ENCODE results near the gene IER3. TPM values are rescaled to one million over a fixed set of nuclear protein-coding genes. Genes with fewer than 3 reads are reported as not detected.

Gene IER3
- total RNA-seq, 1 donor from 2014 or later, result 3.0 TPM

DNA sequence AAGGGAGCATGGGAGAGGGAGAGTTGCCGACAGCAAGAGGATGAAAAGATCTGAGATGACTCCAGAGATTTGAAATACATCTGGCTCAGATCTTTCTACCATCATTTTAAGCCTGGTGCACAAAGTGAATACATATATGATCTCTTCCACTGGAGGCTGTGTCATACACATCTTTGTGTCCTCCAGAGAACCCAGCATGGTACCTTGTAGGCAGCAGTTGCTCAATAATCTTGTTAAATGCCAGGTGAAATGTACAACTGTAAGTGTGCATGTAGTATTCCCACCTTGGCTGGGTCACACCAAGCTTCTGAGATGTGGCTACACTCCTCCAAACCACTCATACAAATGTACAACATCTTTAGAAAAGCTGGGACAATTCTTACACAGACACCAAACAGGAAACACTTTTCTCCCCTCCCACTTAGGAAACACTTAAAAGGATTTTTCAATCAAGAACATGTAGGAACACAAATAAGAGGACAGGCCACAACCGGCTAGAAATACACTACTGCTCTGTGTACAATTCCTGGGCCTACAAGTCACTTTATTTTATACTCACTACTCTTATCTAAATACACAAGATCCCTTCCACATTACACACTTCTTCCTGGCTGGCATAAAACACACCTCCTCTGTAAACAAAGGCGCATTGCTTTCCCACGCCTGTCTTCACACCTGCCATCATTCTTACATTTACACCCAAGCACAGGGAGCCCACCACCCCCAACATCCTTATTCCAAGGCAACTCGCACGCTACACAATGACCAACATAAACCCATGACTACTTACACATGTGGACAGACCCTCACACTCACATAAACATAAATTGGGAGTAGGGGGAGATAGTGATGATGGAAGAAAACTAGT is 3.8 kb upstream of the IER3 start:
- DNase-seq, result no peak

DNA sequence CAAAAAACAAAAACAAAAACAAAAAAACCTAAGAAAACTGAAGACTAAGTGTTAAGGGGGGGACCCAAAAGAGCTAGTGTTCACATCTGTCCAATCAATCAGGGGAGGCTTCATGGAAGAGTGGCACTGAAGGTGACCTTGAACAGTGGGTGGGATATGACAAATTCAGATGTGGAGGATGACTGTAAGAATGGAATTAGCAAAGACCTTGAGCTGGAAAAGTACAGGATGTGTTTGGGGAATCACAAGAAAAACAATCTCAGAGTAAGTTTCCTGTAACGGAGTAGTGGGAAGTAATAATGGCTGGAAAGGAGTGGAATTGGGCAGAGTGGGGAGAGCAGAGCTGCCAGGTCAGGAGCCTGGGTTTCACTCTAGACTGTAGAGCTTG is 2.9 kb upstream of the IER3 start:
- DNase-seq, result no peak

DNA sequence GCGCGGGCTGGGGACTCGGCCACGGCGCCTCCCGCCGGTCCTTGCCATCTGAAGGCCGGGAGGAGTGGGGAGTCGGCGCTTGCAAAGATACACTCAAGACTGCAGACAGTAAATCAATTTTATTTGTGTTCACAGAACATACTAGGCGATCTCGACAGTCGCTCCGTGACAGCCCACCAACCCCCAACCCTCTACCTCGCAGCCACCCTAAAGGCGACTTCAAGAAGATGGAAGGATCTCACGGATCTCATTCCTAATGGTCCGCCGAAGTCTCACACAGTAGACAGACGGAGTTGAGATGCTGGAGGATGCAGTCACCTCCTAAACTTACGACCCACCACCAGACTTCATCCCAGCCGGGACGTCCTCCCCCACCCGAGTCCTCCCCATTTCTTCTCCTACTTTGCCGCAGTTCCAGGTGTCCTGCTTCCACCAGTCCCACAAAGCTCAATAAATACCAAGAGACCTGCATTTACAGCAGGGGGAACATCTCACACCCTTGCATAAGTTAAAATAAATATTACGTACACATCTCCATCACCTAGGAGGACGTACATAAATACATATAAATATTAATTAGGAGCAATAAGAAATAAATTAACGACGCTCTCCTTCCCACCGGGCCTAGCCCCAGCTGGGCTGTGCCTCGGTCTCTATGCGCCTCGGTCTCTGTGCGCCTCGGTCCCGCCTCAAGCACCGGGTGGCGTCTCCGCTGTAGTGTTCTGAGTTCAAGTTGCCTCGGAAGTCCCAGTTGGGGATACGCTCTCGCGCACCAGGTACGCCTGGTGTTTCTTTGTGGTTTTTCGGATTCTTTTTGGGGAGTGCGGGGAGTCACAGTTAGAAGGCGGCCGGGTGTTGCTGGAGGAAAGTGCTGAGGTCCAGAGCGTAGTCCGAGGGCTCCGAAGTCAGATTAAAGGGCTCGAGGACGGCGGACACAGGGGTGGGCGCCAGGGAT is 971 bp downstream of the IER3 start:
- no peak for DNase-seq

DNA sequence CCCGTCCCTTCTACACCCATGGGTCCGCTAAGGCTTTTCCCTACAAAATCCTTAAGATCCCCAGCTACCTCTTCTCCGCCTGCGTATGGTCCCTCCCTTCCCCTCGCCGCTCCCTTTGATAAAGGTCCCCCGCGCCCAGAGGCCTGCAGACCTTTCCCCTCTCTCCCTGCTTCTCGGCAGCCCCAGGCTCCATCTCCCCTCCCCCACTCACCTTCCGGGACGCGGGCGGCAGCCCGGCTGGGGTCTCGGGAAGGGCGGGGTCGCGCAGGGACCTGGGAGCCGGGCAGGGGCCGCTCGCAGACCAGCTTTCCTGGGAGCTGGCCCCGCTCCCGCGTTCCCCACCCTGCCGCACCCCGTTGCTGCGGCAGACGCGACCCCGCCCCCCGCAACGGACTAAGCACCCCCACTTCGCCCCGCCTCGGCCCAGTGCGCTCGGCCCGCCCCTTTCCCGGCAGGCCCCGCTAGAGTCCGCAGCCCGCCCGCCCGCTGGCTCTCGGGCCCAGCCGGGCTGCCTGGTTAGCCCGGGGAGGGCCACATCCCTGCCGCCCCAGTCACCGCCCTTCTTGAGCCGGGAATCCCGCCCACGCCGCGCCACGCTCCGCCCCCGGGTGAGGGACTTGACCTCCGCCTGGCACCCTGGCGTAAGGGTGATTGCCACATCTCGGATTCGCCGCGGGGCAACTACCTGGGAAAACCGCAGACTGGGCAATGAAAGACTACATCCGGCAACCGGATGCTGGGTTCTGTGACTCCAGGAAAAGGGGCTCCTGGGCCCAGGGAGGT is 1.8 kb downstream of the IER3 start, which contains the start of gene FLOT1:
Gene FLOT1 (minus strand): TSS at position 372 of the 783 bp plus-strand sequence. CDS start 498 bp downstream, outside the sequence.
- peak; percentile 86 for DNase-seq

DNA sequence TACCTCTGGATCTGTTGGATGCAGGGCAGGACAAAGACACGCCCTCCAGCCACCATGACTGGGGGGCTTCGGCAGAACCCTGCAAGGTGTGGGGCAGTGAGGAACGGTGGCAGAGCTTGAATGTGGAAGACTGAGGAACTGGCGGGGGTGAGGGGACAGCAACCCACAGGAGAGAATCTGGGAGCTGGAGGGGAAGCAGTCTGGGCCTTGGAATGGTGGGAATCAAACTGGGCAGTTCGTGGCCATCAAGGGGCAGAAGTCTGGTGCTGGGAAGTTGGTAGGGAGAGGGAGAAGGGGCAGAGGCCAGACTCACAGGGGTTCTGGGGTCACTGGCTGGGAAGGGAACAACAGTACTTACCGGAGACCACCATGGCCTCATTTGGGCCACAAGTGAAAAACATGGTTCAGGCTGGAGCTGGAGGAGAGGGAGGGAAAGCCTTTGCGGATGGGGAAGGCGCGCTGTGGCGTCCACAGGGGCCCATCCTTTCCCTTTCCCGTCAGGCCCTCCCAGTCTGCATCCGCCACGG is 2.5 kb downstream of the IER3 start:
- no peak for DNase-seq

DNA sequence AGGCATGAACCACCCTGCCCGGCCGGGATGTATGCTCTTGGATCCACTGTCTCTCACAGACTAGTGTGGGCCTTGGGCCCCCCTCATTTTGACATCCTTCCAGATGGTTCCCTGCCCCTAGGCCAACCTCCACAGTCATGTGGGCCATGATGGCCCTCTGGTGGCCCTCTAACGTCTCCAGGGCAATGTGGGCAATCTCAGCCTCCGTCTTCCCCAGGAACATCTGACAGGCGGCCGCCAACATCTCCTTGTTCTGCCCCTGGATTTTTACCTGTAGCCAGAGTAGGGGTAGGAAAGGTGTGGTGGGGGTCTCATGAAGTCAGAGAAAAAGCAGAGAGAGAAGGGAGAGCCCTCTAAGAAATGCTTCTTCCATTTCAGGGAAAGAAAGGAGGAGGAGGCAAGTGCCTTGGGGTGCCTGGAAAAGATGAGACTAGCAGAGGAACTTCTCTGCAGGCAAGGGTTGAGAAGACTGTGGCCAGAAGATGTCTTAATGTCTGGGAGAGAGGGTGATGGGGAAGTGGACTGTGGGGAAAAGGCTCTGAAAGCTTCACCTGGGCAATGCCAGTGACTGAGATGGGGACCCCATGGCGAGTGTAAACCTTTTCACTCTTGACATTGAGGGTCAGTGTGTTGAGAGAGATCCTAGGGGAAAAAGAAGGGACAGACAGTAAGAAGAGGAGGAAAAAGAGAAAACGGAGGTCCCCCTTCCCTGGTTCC is 3.1 kb downstream of the IER3 start:
- no peak for DNase-seq

DNA sequence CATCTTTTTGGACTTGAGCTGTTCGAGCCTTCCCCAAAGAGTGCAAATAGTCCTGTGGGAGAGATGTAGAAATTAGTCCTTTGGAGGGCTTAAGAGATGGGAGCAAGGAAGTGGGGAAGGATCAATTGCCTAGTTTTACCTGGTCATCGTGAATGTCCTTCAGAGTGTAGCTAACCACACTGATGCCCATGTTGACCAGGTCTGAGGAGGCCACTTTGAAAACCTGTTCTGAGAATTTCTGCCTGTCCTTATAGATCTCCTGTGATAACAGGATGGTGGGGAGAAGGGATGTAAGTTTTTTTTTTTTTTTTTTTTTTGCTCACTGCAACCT is 3.8 kb downstream of the IER3 start:
- no peak for DNase-seq

DNA sequence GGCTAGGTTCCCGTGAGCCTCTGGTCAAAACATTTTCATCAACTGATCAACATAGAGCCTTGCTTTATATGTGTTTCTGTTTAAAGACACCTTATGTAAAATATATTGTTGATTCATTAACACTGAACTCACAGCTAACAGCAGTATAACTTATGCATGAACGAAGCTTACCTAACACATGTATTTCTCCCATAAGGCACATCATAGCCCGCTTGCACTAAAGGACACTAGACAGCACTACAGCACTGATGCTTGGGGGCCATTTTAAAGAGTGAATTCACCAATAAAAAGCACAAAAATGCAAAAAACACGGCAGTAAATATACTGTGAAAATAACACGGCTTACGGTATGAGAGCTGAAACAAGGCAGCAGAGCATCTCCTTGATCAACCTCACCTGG is 5.8 kb downstream of the IER3 start:
- DNase-seq, result no peak

DNA sequence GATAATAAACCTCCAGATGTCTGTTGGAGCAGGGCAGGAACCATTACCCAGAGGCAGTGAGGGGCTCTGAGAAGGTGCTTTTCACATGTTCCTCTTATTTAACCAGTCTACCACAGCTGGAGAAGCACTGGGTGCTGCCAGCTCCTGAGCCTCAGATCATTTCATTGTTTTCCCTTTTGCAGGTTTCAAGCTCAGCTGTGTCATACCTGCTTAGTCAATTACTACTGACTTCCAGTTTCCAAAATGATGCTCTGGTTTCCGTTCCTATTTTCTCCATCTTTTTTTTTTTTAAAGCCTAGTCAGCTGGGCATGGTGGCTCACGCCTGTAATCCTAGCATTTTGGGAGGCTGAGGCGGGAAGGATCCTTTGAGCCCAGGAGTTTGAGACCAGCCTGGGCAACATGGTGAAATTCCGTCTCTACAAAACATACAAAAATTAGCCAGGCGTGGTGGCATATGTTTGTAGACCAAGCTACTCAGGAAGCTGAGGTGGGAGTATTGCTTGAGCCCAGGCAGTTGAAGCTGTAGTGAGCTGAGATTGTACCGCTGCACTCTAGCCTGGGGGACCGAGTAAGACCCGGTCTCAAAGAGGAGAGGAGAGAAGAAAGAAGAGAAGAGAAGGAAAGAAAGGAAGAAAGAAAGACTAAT is 8.6 kb downstream of the IER3 start:
- DNase-seq, result no peak

DNA sequence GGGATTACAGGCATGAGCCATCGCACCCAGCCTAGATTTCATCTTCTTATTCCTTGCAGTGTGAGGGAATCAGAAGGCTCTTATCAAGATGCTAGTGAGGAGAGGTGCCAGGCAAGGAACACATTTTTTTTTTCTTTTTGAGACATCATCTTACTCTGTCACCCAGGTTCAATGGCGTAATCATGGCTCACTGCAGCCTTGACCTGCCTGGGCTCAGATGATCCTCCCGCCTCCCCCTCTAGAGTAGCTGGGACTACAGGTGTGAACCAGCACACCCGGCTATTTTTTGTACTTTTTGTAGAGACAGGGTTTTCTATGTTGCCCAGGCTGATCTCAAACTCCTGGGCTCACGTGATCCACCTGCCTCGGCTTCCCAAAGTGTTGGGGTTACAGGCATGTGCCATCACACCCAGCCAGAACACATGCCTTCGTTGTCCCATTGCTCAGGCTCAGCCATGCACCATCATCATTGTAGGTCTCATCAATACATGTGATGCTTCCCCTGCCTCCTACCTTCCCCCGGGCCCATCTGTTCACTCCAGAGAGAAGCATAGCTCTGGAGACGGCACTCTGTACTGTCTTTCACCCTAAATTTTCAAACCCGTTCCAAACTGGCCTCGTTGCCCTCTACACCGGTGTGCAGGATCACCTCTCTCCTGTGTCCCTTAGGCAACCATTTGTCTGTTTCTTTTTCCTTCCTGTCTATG is 12.0 kb downstream of the IER3 start:
- DNase-seq, result no peak

DNA sequence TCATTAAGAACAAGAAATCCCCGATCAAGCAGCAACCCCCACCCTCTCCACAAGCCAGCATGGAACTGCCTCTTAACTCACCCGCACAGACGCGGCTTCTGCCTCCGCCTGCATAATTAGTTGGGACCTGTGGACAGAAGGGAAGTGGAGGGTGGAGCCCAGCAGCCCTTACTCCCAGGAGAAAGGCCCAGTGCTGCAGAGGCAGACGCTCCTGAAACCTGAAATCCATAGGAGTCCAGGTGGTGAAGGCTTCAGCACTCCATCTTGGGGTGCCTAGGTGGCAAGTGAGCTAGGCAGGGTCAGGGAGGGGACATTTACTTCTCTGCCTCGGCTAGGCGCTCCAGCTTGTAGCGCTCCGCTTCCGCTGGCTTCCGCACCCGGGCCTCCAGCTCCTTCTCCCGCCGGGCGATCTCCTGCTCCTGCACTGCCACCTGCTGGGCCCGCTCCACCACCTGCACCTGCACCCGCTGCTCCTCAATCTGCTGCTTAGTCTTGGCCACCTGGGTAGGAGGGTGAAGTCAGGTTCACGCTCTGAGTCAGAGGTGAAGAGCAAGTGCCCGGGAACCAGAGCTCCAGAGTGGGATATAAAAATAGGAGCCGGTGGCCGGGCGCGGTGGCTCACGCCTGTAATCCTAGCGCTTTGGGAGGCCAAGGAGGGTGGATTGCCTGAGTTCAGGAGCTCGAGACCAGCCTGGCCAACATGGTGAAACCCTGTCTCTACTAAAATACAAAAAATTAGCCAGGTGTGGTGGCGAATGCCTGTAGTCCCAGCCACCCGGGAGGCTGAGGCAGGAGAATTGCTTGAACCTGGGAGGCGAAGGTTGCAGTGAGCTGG is 13.5 kb downstream of the IER3 start:
- peak; percentile 49 for DNase-seq

DNA sequence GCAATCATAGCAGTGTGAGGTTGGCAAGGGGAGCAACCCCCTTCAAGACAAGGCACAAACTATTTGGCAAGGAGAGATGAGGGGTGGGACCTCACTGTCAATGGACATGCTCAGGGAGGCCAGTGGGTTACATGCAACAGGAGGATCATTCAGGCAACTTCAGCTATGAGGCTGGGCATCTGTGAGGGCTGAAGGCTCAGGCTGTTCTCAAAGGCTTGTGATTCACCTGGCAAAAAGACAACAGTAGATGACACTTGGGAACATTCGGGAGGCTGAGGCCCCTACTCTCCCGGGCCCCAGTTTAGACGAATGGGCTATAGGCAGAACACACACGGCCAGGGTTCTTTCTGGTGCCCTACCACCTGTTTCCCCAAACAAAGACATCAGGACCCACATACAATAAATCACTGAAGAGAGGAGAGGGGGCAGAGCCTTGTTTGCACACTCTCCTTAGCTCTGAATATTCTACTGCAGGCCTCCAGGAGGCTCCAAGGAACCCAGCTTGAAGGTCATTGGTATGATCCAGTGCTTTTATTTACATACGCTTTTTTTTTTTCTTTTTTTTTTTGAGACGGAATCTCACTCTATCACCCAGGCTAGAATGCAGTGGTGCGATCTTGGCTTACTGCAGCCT is 16.3 kb downstream of the IER3 start:
- no peak for DNase-seq

DNA sequence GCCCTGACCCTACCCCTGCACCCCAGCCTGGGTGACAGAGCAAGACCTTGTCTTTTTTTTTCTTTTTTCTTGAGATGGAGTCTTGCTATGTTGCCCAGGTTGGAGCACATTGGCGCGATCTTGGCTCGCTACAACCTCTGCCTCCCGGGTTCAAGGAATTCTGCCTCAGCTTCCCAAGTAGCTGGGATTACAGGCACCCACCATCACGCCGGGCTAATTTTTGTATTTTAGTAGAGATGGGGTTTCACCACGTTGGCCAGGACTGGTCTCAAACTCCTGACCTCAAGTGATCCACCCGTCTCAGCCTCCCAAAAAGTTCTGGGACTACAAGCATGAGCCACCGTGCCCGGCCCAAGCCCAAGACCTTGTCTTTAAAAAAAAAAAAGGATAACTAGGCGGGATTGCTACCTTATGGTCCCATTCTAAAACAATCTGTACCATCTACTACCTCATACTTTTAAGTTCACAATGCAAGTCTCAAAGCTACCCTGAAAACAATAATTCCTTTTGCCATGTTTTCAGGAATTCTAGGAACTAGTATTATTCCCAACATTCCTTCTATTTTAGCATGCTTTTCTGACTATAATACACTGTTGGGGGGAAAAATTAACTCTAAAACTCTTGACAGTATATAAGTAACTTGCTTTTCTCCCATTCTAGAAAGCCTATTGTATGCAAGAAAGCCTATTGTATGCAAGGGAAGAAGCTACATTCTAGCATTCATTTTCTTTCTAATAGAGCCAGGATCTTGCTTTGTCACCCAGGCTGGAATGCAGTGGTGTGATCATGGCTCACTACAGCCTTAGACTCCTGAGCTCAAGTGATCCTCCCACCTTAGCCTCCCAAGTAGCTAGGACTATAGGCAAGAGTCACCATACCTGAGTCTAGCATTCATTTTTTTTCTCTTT is 17.6 kb downstream of the IER3 start:
- DNase-seq, result no peak

DNA sequence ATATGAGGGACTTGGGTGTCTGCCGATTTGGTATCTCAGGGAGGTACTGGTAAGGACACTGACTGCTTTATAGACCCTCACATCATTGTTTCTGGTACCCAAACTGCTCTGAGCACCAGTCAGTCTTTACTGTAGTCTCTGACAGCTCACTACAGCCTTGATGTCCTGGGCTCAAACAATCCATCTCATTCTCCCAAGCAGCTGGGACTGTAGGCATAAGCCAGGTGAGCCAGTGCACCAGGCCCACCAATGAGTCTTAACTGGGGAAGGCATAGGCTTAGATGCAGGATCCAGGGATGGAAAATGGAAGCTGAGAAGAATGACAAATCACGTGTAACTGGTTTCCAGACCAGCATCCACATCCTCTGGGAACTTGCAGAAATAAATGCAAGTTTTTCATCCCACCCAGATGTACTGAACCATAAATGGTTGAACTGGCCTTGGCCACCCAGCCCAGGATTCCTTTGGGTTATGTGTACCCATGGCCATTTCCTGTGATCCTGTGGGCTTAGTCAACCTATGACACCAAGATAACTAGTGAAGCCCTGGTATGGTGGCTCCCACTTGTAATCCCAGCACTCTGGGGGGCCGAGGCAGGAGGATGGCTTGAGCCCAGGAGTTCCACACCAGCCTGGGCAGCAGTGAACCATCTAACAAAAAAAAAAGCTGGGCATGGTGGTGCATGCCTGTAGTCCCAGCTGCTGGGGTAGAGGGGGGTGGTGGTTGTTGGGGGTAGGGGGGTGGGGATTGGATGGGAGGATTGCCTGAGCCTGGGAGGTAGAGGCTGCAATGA is 18.4 kb downstream of the IER3 start:
- no peak for DNase-seq

DNA sequence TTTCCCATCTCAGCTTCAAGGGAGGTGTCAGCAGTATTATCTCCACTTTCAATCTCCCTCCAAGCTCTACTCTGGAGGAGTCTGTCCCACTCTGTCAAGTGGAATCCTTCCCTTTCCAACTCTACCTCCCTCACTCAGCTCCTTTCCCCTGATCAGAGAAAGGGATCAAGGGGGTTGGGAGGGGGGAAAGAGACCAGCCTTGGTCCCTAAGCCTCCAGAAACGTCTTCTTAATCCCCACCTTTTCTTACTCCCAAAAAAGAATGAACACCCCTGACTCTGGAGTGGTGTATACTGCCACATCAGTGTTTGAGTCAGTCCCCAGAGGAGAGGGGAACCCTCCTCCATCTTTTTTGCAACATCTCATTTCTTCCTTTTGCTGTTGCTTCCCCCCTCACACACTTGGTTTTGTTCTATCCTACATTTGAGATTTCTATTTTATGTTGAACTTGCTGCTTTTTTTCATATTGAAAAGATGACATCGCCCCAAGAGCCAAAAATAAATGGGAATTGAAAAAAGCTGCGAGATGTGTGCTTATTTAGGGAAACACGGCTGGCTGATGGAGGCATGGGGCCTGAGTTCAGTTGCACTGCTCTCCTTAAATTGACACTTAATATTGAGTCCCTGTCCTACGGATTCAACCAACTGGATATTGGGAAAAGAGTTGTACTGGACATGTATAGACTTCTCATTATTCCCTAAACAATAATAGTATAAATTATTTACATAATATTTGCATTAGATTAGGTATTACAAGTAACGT is 19.3 kb downstream of the IER3 start:
- no peak for DNase-seq
